ENCODE results near the gene FOXP4.

Gene FOXP4

DNA sequence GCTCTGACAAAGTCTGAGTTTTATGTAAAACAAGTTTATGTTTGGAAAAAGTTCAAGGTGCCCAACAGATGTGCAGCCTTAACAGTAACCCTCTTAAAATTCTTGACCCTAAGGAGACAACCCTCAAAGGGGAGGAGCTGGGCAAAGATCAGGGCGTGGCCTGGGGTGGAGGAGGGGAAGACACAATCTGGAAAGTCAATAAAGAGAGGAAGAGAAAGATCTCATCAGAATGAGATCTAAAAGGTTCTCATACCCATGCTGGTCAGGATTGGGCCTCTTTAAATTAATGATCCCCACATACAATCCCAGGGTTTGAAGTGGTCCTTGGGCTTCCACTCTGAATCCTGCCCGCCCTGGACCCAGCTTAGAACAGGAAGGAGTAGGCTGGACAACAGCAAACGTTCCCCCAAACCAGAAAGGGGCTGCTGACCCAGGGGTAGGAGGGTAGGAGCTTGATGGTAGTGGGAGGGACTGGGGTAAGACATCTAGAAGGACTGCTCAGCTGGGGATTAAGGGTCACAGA, 33.0 kb downstream of the FOXP4 start:
- H3K27ac ChIP-seq (ENCODE audit: low read depth, low read length, poor library complexity, severe bottlenecking), result no peak overlapping the region
- no peak overlapping the region for H2AFZ ChIP-seq (ENCODE audit: low read length)
- H4K20me1 ChIP-seq (ENCODE audit: insufficient read depth, low read length), result no peaks in the 10 kb centered on the region
- no peak for TF ChIP-seq CTCF (IDR thresholded peaks at IDR 0.05; ENCODE audit: low read length)
- TF ChIP-seq EZH2 (IDR thresholded peaks at IDR 0.05; ENCODE audit: borderline replicate concordance, low read length), result no peak
- no peaks in the 10 kb centered on the region for H3K27me3 ChIP-seq (ENCODE audit: insufficient read depth, low read length)
- no peaks in the 10 kb centered on the region for H3F3A ChIP-seq (ENCODE audit: insufficient read depth, low read length)
- H3K9me2 ChIP-seq (ENCODE audit: low read depth, low read length), result no peaks in the 10 kb centered on the region
- no peaks in the 10 kb centered on the region for H3K79me2 ChIP-seq (ENCODE audit: insufficient read depth, low read length)
- H3K9me3 ChIP-seq (ENCODE audit: low read length), result no peaks in the 10 kb centered on the region
- no peaks in the 10 kb centered on the region for H3K4me1 ChIP-seq (ENCODE audit: insufficient read depth, low read length, severe bottlenecking)
- H3K36me3 ChIP-seq (ENCODE audit: insufficient read depth, low read length), result no peaks in the 10 kb centered on the region; the same call in 1 of the 2 replicates
- no peak overlapping the region for H3K4me3 ChIP-seq (ENCODE audit: low read depth, low read length, poor library complexity, severe bottlenecking)
- no peak overlapping the region for H3K4me2 ChIP-seq (ENCODE audit: low read length)
- no peak overlapping the region for H3K9ac ChIP-seq (ENCODE audit: low read length)

- Histone ChIP-seq H4K20me1 (ENCODE audit: insufficient read depth, low read length) (no peaks in the 10 kb centered on the region), H3K27me3 (ENCODE audit: insufficient read depth, low read length) (no peaks in the 10 kb centered on the region), H3K27ac (ENCODE audit: low read depth, low read length, poor library complexity, severe bottlenecking) (no peak overlapping the region), H3K4me3 (ENCODE audit: low read depth, low read length, poor library complexity, severe bottlenecking) (no peak overlapping the region), H2AFZ (ENCODE audit: low read length) (no peak overlapping the region), H3K9ac (ENCODE audit: low read length) (no peak overlapping the region), H3K4me1 (ENCODE audit: insufficient read depth, low read length, severe bottlenecking) (no peaks in the 10 kb centered on the region), H3K9me3 (ENCODE audit: low read length) (no peaks in the 10 kb centered on the region), H3K9me2 (ENCODE audit: low read depth, low read length) (no peaks in the 10 kb centered on the region), H3F3A (ENCODE audit: insufficient read depth, low read length) (no peaks in the 10 kb centered on the region), H3K4me2 (ENCODE audit: low read length) (no peak overlapping the region), H3K36me3 (ENCODE audit: insufficient read depth, low read length) (no peaks in the 10 kb centered on the region), H3K79me2 (ENCODE audit: insufficient read depth, low read length) (no peaks in the 10 kb centered on the region)
- TF ChIP-seq CTCF (IDR thresholded peaks at IDR 0.05; ENCODE audit: low read length) (no peak), EZH2 (IDR thresholded peaks at IDR 0.05; ENCODE audit: borderline replicate concordance, low read length) (no peak)
Measured at GRCh38 chr6:41580690-41581089, 34.5 kb downstream of the FOXP4 start.

- H3F3A ChIP-seq (ENCODE audit: insufficient read depth, low read length), result no peaks in the 10 kb centered on the region
- no peak overlapping the region for H2AFZ ChIP-seq (ENCODE audit: low read length)
- H3K4me2 ChIP-seq (ENCODE audit: low read length), result no peak overlapping the region
- H3K4me3 ChIP-seq (ENCODE audit: low read depth, low read length, poor library complexity, severe bottlenecking), result no peak overlapping the region
- no peaks in the 10 kb centered on the region for H3K9me2 ChIP-seq (ENCODE audit: low read depth, low read length)
- H3K27me3 ChIP-seq (ENCODE audit: insufficient read depth, low read length), result no peaks in the 10 kb centered on the region
- H3K79me2 ChIP-seq (ENCODE audit: insufficient read depth, low read length), result no peaks in the 10 kb centered on the region
- H3K4me1 ChIP-seq (ENCODE audit: insufficient read depth, low read length, severe bottlenecking), result no peaks in the 10 kb centered on the region
- H3K9ac ChIP-seq (ENCODE audit: low read length), result no peak overlapping the region
- H3K36me3 ChIP-seq (ENCODE audit: insufficient read depth, low read length), result no peaks in the 10 kb centered on the region
- TF ChIP-seq EZH2 (IDR thresholded peaks at IDR 0.05; ENCODE audit: borderline replicate concordance, low read length) (no peak), CTCF (IDR thresholded peaks at IDR 0.05; ENCODE audit: low read length) (no peak)
- no peaks in the 10 kb centered on the region for H4K20me1 ChIP-seq (ENCODE audit: insufficient read depth, low read length)
- H3K9me3 ChIP-seq (ENCODE audit: low read length), result no peaks in the 10 kb centered on the region
- H3K27ac ChIP-seq (ENCODE audit: low read depth, low read length, poor library complexity, severe bottlenecking), result no peak overlapping the region
Measured at GRCh38 chr6:41581381-41581991, 35.3 kb downstream of the FOXP4 start.

Data from OCI-LY1 (cell line).